OCI-M2 (cell line): ENCODE measurements around the gene DOCK2.
"Not testable (repeated sequence)": the region's sequence is repeated elsewhere in the genome, so short reads cannot be mapped to it uniquely, and the experiment has no call there.

ENCODE experiments used
- DNase-seq: peaks from one replicate; lab custom pipeline; 2025; ENCODE audit not compliant: unreplicated experiment; lab: John Stamatoyannopoulos, UW

The DOCK2 gene

GRCh38 chr5:169781420-169782345, 144.6 kb downstream of the DOCK2 start:
- no peak for DNase-seq

- no peak for DNase-seq
Measured at GRCh38 chr5:169785771-169786618, 148.9 kb downstream of the DOCK2 start.

GRCh38 chr5:169788168-169788567, 151.1 kb downstream of the DOCK2 start:
- DNase-seq: no peak

DNA sequence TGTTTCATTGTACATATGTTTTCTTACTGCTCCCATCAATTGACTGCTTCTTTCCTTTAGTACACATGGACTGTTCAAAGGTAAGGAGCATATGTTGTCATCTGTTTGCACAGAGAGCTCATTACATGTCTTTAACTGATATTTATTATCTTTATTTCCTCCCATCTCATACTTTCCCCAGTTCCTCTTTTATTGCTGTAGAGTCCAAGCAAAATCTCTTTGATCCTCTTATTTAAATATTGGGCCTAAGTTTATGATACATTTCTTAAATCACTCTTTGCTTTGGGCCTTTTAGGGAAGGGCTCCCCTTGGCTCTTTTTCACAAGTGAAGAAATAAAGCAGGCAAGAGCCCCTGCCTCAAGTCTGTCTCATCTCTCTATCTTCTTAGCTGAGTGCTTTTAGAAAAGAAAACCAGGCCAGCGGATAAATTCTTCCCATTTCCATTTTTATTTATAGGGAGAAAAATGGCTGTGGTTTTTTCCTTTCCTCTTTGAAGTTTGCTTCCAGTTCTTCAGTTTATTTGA, 152.4 kb downstream of the DOCK2 start:
- DNase-seq: no peak

GRCh38 chr5:169791251-169791650, 154.2 kb downstream of the DOCK2 start:
- no peak for DNase-seq

DNA sequence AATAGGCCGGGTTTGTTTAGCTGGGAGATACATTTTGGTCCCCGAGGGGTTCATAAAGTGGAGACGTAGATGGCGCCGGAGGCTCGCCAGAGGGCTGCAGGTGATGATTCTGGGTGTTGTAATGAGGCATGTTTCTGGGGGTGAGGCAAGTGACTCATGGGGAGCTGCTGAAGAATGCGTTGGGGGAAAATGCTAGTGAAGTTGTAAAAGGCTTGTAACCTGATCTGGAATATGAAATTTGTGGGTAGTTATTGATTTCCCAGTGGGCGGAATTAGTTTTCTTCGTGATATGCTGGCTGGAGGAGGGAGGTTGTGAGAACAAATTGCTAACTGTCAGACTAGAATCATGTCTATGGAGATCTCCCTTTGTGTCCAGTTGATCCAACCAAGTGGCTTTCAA, 158.3 kb downstream of the DOCK2 start:
- no peak for DNase-seq

GRCh38 chr5:169796731-169797130, 159.7 kb downstream of the DOCK2 start:
- DNase-seq: no peak

- no peak for DNase-seq
Measured at GRCh38 chr5:169797577-169797976, 160.5 kb downstream of the DOCK2 start.

- DNase-seq: no peak
Measured at GRCh38 chr5:169798438-169798837, 161.4 kb downstream of the DOCK2 start.

- no peak for DNase-seq
Measured at GRCh38 chr5:169798906-169799660, 162.0 kb downstream of the DOCK2 start.

DNA sequence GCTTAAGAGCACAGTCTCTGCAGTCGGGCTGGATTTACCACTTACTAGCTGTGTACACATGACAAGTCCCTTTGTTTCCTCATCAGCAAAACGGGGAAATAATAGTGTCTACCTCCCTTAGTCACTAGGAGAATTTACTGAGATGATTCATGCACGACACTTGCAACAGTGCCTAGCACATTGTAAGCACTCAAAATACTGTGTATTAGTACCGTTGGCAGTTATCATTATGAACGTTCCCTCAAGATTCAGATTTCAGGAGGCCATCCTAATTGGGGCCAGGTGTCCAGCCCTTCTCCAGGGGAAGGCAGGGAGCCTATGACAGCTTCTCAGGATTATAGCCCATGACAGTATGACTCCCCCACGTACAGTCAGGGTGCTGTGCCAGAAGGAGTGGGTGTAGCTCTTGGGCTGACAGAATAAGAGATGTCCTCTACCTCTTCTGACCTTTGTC, 164.3 kb downstream of the DOCK2 start:
- no peak for DNase-seq

- no peak for DNase-seq
Measured at GRCh38 chr5:169801781-169802180, 164.7 kb downstream of the DOCK2 start.

DNA sequence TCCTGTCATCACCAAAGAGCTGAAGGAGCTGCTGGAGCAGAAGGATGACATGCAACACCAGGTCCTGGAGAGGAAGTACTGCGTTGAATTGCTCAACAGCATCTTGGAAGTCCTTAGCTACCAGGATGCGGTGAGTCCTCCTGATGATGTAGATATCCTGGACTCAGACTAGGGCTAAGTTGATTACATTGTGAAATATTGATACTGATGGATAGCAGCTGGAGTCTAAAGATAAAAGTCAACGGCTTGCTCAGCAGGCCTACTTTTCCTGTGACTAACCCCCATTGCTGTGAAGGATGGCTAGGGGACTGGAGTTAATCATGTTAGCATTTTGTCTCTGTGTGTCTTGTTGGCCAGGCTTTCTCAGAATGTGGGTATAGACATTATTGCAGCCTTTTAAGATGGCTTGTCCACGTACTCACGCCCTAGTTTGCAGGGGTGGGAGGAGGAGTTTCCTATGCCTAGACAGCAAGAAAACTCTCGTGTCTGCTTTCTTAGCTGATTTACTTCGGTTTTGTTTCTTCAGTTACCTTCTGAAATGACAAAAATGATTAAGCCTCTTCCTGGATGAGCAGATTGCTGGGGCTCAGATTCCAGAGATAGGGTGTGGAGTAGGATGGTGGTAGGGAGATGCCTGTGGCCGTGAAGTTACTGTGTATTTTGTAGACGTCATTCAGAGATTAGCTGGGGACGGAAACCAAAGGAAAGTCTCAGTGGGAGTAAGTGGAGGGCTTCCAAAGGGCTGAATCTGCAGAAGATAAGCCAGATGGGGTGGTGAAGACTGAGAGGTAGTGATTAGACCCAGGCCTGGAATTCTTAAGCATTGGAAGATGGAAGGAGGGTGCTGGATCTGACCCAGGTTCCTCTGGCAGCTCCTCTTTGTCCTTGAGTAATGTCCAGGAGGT, 166.3 kb downstream of the DOCK2 start:
- no peak for DNase-seq

GRCh38 chr5:169804861-169805260, 167.8 kb downstream of the DOCK2 start:
- DNase-seq: no peak

- DNase-seq: no peak
Measured at GRCh38 chr5:169805527-169805934, 168.5 kb downstream of the DOCK2 start.

GRCh38 chr5:169805937-169806700, 169.0 kb downstream of the DOCK2 start:
- DNase-seq: no peak

- no peak for DNase-seq
Measured at GRCh38 chr5:169808118-169808581, 171.1 kb downstream of the DOCK2 start.

DNA sequence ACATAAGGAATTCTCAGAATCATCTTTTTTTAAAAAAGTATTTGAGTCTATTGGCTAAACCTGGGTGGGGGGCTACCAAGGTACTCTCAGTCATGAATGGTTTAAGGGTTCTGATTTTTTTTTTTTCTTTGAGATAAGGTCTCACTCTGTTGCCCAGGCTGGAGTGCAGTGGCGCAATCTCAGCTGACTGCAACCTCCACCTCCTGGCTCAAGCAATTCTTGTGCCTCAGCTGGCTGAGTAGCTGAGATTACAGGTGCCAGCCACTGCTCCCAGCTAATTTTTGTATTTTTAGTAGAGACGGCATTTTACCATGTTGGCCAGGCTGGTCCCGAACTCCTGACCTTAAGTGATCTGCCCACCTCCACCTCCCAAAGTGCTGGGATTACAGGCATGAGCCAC, 171.8 kb downstream of the DOCK2 start:
- DNase-seq: not testable (repeated sequence)

DNA sequence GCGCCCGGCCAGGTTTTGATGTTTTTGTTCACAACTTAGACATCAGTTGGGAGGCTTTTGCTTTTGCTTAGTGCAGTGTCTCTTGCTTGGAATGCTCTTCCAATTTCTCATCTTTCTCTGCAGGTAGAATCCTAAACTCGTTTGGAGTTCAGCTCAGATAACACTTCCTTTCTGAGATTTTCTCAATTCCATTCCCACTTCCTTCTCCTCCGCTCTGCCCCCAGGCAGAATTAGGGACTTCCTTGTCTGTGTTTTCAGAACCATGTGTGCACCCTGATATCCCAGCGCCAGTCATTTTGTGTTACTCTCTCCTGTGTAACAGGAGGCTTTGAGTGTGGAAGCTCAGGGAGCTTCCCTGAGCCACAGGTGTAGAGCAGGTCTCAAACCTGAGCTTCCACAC, 172.2 kb downstream of the DOCK2 start:
- no peak for DNase-seq
